ENCODE results near the gene PEX1. TPM values are rescaled to one million over a fixed set of nuclear protein-coding genes. Genes with fewer than 3 reads are reported as not detected.

Gene PEX1
- total and polyA plus RNA-seq, 9 of the 15 experiments (the other 6 are each of a cell fraction or from before 2014, with no cell fraction given), result 9.4 to 32.2 (median 19.9) TPM

GRCh38 chr7:92557249-92557648 is 28.9 kb upstream of the PEX1 start:
- POLR2A ChIA-PET, result interaction anchor here (0.7 to 2.3 kb wide), 5 partner anchors 9 to 258 kb away, joined by 3 to 7 read pairs (median 5); partner anchors contain the start of genes PEX1 and RBM48
- ATAC-seq (peak; percentile 14; the same call in 2 of the 3 replicates), FAIRE-seq (no peak), DNase-seq (ENCODE audit: extremely low read depth in 1 of 4, low spot score in 3 of 4) (no peak)
- CTCF ChIA-PET (ENCODE audit: low intra/inter-chr PET ratio), result interaction anchor here (0.7 kb wide), 1 partner anchor 119 kb away, joined by 3 read pairs; no protein-coding TSS in a partner anchor
- no peak overlapping the region for H3K4me2 ChIP-seq (ENCODE audit: insufficient read depth, low read length)
- no peak overlapping the region for H2AFZ ChIP-seq (ENCODE audit: low read depth, low read length)
- H3K4me1 ChIP-seq (replicated peaks in 1 of 2; ENCODE audit: control insufficient read depth in 2 of 2, insufficient read depth in 2 of 2, low read length in 2 of 2), result no peaks in the 10 kb centered on the region
- H3K9me3 ChIP-seq (replicated peaks; ENCODE audit: control insufficient read depth, insufficient read depth, low read depth, low read length), result no peaks in the 10 kb centered on the region
- no peaks in the 10 kb centered on the region for H4K20me1 ChIP-seq (replicated peaks; ENCODE audit: control insufficient read depth, insufficient read depth, low read length)
- TF ChIP-seq ERF (CRISPR knock-in tag; IDR thresholded peaks at IDR 0.05) (0 out of 2 replicates have a peak, but pooled peaks have one; percentile 25), POLR2H (tag; IDR thresholded peaks at IDR 0.05; ENCODE audit: low read depth) (0 out of 2 replicates have a peak, but pooled peaks have one; percentile 3), ZNF584 (CRISPR knock-in tag; IDR thresholded peaks at IDR 0.05; ENCODE audit: low read depth) (no peak)
- no TSS peak for BruUV-seq (replicated peaks)
- H3K27me3 ChIP-seq (ENCODE audit: control insufficient read depth in 2 of 2, insufficient read depth in 2 of 2, low read length in 2 of 2), result no peaks in the 10 kb centered on the region
- intact Hi-C loops (cut with micrococcal nuclease), result no loop called here
- H3K9ac ChIP-seq (ENCODE audit: insufficient read depth in 1 of 2, low read depth in 2 of 2, low read length in 2 of 2), result no peak overlapping the region
- no peaks in the 10 kb centered on the region for H3K79me2 ChIP-seq (ENCODE audit: control insufficient read depth, insufficient read depth, low read length)
- H3K9me1 ChIP-seq (ENCODE audit: control insufficient read depth, insufficient read depth, low read length), result no peaks in the 10 kb centered on the region
- WGBS (ENCODE audit: insufficient coverage, low coverage, missing lambda C conversion rate), result 96% methylated on average over 2 of the region's 2 CpGs
- H3K4me3 ChIP-seq, result no peak overlapping the region
- peaks cover 19% of the 10 kb centered on the region; the same call in 2 of the 3 replicates for H3K36me3 ChIP-seq (ENCODE audit: control insufficient read depth, insufficient read depth, low read length)
- in situ Hi-C loops (cut with MboI), result no loop called here
- H3K27ac ChIP-seq (ENCODE audit: extremely low read depth, low read depth, low read length), result no peak overlapping the region

GRCh38 chr7:92550194-92550593 is 21.9 kb upstream of the PEX1 start:
- H3K9ac ChIP-seq (ENCODE audit: insufficient read depth in 1 of 2, low read depth in 2 of 2, low read length in 2 of 2), result no peak overlapping the region
- ATAC-seq, result no peak
- peaks cover 0 to 6% of the 10 kb centered on the region in 2 experiments; a peak in 1 of 5 replicates for H3K4me1 ChIP-seq (replicated peaks in 1 of 2; ENCODE audit: control insufficient read depth in 2 of 2, insufficient read depth in 2 of 2, low read length in 2 of 2)
- H3K27me3 ChIP-seq (ENCODE audit: control insufficient read depth in 2 of 2, insufficient read depth in 2 of 2, low read length in 2 of 2), result peaks cover 0 to 16% of the 10 kb centered on the region in 2 experiments; a peak in 3 of 5 replicates
- no peak for DNase-seq (ENCODE audit: extremely low read depth in 1 of 4, low spot score in 3 of 4)
- no peaks in the 10 kb centered on the region for H3K36me3 ChIP-seq (ENCODE audit: control insufficient read depth, insufficient read depth, low read length)
- H3K4me2 ChIP-seq (ENCODE audit: insufficient read depth, low read length), result no peak overlapping the region
- no TSS peak for BruUV-seq (replicated peaks)
- no peaks in the 10 kb centered on the region for H3K79me2 ChIP-seq (ENCODE audit: control insufficient read depth, insufficient read depth, low read length)
- H3K9me1 ChIP-seq (ENCODE audit: control insufficient read depth, insufficient read depth, low read length), result no peaks in the 10 kb centered on the region
- intact Hi-C loops (cut with micrococcal nuclease) (no loop called here), in situ Hi-C loops (cut with MboI) (no loop called here)
- FAIRE-seq, result no peak
- ChIA-PET CTCF (ENCODE audit: low intra/inter-chr PET ratio) (no interaction called here), POLR2A (interaction anchor here (1.0 to 2.0 kb wide), 4 partner anchors 10 to 22 kb away, joined by 4 to 8 read pairs (median 4); partner anchors contain the start of genes PEX1 and RBM48)
- no peaks in the 10 kb centered on the region for H4K20me1 ChIP-seq (replicated peaks; ENCODE audit: control insufficient read depth, insufficient read depth, low read length)
- no peaks in the 10 kb centered on the region for H3K9me3 ChIP-seq (replicated peaks; ENCODE audit: control insufficient read depth, insufficient read depth, low read depth, low read length)
- no peak overlapping the region for H3K4me3 ChIP-seq
- H3K27ac ChIP-seq (ENCODE audit: extremely low read depth, low read depth, low read length), result no peak overlapping the region
- 37% methylated on average over 4 of the region's 4 CpGs for WGBS (ENCODE audit: insufficient coverage, low coverage, missing lambda C conversion rate)
- no peak overlapping the region for H2AFZ ChIP-seq (ENCODE audit: low read depth, low read length)
- TF ChIP-seq BRF1 (IDR thresholded peaks at IDR 0.05; ENCODE audit: borderline replicate concordance, extremely low read depth, insufficient read length), result no peak
- TF ChIP-seq WHSC1 (IDR thresholded peaks at IDR 0.05; ENCODE audit: low read length), result no peak
- no peak for TF ChIP-seq FOS (IDR thresholded peaks at IDR 0.05; ENCODE audit: extremely low read depth, insufficient read length)
- no peak for TF ChIP-seq ZNF165 (CRISPR knock-in tag; IDR thresholded peaks at IDR 0.05; ENCODE audit: borderline replicate concordance)
- TF ChIP-seq MEF2D (tag; conservative IDR thresholded peaks at IDR 0.05; ENCODE audit: low read depth), result no peak
- no peak for TF ChIP-seq RBM14 (IDR thresholded peaks at IDR 0.05; ENCODE audit: borderline replicate concordance, insufficient read depth, low read depth, low read length)
- TF ChIP-seq L3MBTL2 (IDR thresholded peaks at IDR 0.05), result no peak
- no peak for TF ChIP-seq DNMT1 (IDR thresholded peaks at IDR 0.05)
- TF ChIP-seq U2AF1 (optimal IDR thresholded peaks at IDR 0.05; ENCODE audit: low read depth, low read length), result no peak
- no peak for TF ChIP-seq ZBTB1 (CRISPR knock-in tag; IDR thresholded peaks at IDR 0.05; ENCODE audit: borderline replicate concordance, low read depth)

Data from K562 (cell line).